ENCODE results near the gene ARF3. TPM values are rescaled to one million over a fixed set of nuclear protein-coding genes. Genes with fewer than 3 reads are reported as not detected.

The ARF3 gene
- total and polyA plus RNA-seq, 4 donors = 14.1 to 29.5 (median 19.4) TPM

DNA sequence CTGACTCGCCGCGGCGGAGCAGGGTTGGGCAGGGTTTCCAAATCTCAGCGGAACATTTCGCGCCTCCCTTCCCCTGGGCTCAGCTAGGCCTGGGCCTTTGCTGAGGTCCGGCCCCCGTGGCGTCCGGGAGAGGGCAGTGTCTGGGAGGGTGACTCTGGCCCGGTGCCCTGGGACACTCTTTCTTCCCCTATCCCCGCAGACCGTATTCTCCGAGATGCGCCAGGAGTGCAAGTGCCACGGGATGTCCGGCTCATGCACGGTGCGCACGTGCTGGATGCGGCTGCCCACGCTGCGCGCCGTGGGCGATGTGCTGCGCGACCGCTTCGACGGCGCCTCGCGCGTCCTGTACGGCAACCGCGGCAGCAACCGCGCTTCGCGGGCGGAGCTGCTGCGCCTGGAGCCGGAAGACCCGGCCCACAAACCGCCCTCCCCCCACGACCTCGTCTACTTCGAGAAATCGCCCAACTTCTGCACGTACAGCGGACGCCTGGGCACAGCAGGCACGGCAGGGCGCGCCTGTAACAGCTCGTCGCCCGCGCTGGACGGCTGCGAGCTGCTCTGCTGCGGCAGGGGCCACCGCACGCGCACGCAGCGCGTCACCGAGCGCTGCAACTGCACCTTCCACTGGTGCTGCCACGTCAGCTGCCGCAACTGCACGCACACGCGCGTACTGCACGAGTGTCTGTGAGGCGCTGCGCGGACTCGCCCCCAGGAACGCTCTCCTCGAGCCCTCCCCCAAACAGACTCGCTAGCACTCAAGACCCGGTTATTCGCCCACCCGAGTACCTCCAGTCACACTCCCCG lies 23.9 kb upstream of the ARF3 start:
- H3K4me3 ChIP-seq (ENCODE audit: low read depth in 1 of 3, low read length in 3 of 3) = peak overlapping the region in 1 of 3 donors; percentile 38
- H3K4me1 ChIP-seq (ENCODE audit: control insufficient read depth in 4 of 4, insufficient read depth in 4 of 4, low read length in 3 of 4) = peaks cover 27 to 34% (median 30%) of the 10 kb centered on the region in 4 donors
- H3K9ac ChIP-seq (ENCODE audit: low read depth in 1 of 2, low read length in 2 of 2) = no peak overlapping the region
- no peak overlapping the region for H3K27ac ChIP-seq (ENCODE audit: low read depth in 1 of 2, low read length in 2 of 2)
- no peaks in the 10 kb centered on the region for H3K9me3 ChIP-seq (ENCODE audit: control insufficient read depth in 4 of 4, low read length in 3 of 4)
- no peaks in the 10 kb centered on the region for H3K36me3 ChIP-seq (ENCODE audit: control insufficient read depth in 4 of 4, insufficient read depth in 3 of 4, low read depth in 1 of 4, low read length in 3 of 4)
- no peak for DNase-seq (ENCODE audit: low spot score)
- H3K27me3 ChIP-seq (ENCODE audit: control insufficient read depth in 4 of 4, insufficient read depth in 4 of 4, low read length in 3 of 4) = peaks cover 6 to 17% (median 13%) of the 10 kb centered on the region in 4 donors
- TF ChIP-seq SP1 (IDR thresholded peaks at IDR 0.05) = no peak
- no peak for TF ChIP-seq HNF4A (conservative IDR thresholded peaks at IDR 0.05)
- no peak for TF ChIP-seq FOXA2 (IDR thresholded peaks at IDR 0.05)
- TF ChIP-seq, protein P1, sequence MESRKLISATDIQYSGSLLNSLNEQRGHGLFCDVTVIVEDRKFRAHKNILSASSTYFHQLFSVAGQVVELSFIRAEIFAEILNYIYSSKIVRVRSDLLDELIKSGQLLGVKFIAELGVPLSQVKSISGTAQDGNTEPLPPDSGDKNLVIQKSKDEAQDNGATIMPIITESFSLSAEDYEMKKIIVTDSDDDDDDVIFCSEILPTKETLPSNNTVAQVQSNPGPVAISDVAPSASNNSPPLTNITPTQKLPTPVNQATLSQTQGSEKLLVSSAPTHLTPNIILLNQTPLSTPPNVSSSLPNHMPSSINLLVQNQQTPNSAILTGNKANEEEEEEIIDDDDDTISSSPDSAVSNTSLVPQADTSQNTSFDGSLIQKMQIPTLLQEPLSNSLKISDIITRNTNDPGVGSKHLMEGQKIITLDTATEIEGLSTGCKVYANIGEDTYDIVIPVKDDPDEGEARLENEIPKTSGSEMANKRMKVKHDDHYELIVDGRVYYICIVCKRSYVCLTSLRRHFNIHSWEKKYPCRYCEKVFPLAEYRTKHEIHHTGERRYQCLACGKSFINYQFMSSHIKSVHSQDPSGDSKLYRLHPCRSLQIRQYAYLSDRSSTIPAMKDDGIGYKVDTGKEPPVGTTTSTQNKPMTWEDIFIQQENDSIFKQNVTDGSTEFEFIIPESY (IDR thresholded peaks at IDR 0.05) = no peak
- TF ChIP-seq, protein P2, sequence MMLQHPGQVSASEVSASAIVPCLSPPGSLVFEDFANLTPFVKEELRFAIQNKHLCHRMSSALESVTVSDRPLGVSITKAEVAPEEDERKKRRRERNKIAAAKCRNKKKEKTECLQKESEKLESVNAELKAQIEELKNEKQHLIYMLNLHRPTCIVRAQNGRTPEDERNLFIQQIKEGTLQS (IDR thresholded peaks at IDR 0.05) = no peak
- TF ChIP-seq JUND (IDR thresholded peaks at IDR 0.05) = no peak
- TF ChIP-seq RAD21 (IDR thresholded peaks at IDR 0.05) = no peak
- TF ChIP-seq, protein P3, sequence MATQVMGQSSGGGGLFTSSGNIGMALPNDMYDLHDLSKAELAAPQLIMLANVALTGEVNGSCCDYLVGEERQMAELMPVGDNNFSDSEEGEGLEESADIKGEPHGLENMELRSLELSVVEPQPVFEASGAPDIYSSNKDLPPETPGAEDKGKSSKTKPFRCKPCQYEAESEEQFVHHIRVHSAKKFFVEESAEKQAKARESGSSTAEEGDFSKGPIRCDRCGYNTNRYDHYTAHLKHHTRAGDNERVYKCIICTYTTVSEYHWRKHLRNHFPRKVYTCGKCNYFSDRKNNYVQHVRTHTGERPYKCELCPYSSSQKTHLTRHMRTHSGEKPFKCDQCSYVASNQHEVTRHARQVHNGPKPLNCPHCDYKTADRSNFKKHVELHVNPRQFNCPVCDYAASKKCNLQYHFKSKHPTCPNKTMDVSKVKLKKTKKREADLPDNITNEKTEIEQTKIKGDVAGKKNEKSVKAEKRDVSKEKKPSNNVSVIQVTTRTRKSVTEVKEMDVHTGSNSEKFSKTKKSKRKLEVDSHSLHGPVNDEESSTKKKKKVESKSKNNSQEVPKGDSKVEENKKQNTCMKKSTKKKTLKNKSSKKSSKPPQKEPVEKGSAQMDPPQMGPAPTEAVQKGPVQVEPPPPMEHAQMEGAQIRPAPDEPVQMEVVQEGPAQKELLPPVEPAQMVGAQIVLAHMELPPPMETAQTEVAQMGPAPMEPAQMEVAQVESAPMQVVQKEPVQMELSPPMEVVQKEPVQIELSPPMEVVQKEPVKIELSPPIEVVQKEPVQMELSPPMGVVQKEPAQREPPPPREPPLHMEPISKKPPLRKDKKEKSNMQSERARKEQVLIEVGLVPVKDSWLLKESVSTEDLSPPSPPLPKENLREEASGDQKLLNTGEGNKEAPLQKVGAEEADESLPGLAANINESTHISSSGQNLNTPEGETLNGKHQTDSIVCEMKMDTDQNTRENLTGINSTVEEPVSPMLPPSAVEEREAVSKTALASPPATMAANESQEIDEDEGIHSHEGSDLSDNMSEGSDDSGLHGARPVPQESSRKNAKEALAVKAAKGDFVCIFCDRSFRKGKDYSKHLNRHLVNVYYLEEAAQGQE (IDR thresholded peaks at IDR 0.05) = no peak
- TF ChIP-seq NR2F2 (IDR thresholded peaks at IDR 0.05) = no peak
- TF ChIP-seq FOXA1 (IDR thresholded peaks at IDR 0.05) = no peak
- no peak for TF ChIP-seq GABPA (IDR thresholded peaks at IDR 0.05 in 1 of 2, conservative IDR thresholded peaks at IDR 0.05 in 1 of 2)
- no peak for TF ChIP-seq TAF1 (conservative IDR thresholded peaks at IDR 0.05)
- no peak for TF ChIP-seq HNF4G (IDR thresholded peaks at IDR 0.05)
- no peak for TF ChIP-seq EGR1 (IDR thresholded peaks at IDR 0.05; ENCODE audit: low read depth in 2 of 2)
- TF ChIP-seq, protein P4, sequence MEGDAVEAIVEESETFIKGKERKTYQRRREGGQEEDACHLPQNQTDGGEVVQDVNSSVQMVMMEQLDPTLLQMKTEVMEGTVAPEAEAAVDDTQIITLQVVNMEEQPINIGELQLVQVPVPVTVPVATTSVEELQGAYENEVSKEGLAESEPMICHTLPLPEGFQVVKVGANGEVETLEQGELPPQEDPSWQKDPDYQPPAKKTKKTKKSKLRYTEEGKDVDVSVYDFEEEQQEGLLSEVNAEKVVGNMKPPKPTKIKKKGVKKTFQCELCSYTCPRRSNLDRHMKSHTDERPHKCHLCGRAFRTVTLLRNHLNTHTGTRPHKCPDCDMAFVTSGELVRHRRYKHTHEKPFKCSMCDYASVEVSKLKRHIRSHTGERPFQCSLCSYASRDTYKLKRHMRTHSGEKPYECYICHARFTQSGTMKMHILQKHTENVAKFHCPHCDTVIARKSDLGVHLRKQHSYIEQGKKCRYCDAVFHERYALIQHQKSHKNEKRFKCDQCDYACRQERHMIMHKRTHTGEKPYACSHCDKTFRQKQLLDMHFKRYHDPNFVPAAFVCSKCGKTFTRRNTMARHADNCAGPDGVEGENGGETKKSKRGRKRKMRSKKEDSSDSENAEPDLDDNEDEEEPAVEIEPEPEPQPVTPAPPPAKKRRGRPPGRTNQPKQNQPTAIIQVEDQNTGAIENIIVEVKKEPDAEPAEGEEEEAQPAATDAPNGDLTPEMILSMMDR (IDR thresholded peaks at IDR 0.05; ENCODE audit: low read depth, low read length, missing input control) = no peak
- TF ChIP-seq, protein P5, sequence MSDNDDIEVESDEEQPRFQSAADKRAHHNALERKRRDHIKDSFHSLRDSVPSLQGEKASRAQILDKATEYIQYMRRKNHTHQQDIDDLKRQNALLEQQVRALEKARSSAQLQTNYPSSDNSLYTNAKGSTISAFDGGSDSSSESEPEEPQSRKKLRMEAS (IDR thresholded peaks at IDR 0.05) = no peak
- TF ChIP-seq RXRA (IDR thresholded peaks at IDR 0.05) = no peak
- WGBS = 6% methylated on average over 91 of the region's 91 CpGs
